K562 (cell line): ENCODE measurements around the gene FAF2. TPM values are rescaled to one million over a fixed set of nuclear protein-coding genes. Genes with fewer than 3 reads are reported as not detected.

Experiments used
- CTCF ChIP-seq, 3 experiments: IDR thresholded peaks in 2 of 3; conservative IDR thresholded peaks in 1 of 3; 2 replicates each; pipeline ENCODE4 v1.5.1; 2011 to 2012; ENCODE audit warnings: low read length in 3 of 3, mild to moderate bottlenecking in 3 of 3, control low read depth in 2 of 3, improper control_type of control experiment in 1 of 3, inconsistent platforms in 1 of 3, low read depth in 1 of 3, mixed read lengths in 1 of 3, moderate library complexity in 1 of 3; ENCODE audit not compliant: insufficient read depth in 2 of 3
- E4F1 ChIP-seq: fragments of 250-450 bp; sonication (Bioruptor Pico); IDR thresholded peaks from 2 replicates; pipeline ENCODE4 v1.5.0; 2021; ENCODE audit warnings: mild to moderate bottlenecking, borderline replicate concordance
- ETV5 ChIP-seq: sonication (generic); formaldehyde crosslinking; IDR thresholded peaks from 2 replicates; pipeline ENCODE4 v1.4.0; 2020; ENCODE audit warnings: low read depth, mild to moderate bottlenecking, missing genetic modification reagents
- FOXJ2 ChIP-seq: fragments of 200-800 bp; sonication (Bioruptor generic); IDR thresholded peaks from 2 replicates; pipeline ENCODE4 v1.6.1; 2016; ENCODE audit warnings: missing genetic modification characterization, missing compliant biosample characterization
- JUN ChIP-seq, 2 experiments: sonication (generic) in 1 of 2; formaldehyde crosslinking in 1 of 2; IDR thresholded peaks; 2 replicates each; pipeline versions ENCODE4 v1.6.1 to v1.8.0; 2012 to 2022; ENCODE audit warnings: borderline replicate concordance in 2 of 2, mild to moderate bottlenecking in 2 of 2, improper control_type of control experiment in 1 of 2, low read depth in 1 of 2, low read length in 1 of 2, missing genetic modification reagents in 1 of 2
- MBD1 ChIP-seq: fragments of 250-450 bp; sonication (Bioruptor Pico); IDR thresholded peaks from 2 replicates; pipeline ENCODE4 v1.8.0; 2022; ENCODE audit warnings: inconsistent platforms
- POLR2H ChIP-seq: IDR thresholded peaks from 2 replicates; pipeline ENCODE4 v1.6.1; 2016; ENCODE audit warnings: missing genetic modification characterization, low read depth, mild to moderate bottlenecking, control low read depth, missing compliant biosample characterization, moderate library complexity
- SOX6 ChIP-seq: fragments of 450-650 bp; IDR thresholded peaks from 2 replicates; pipeline ENCODE4 v1.6.1; 2014; ENCODE audit warnings: mild to moderate bottlenecking
- TSHZ1 ChIP-seq: fragments of 250-450 bp; sonication (Bioruptor Pico); IDR thresholded peaks from 2 replicates; pipeline ENCODE4 v1.4.0; 2020; ENCODE audit warnings: mild to moderate bottlenecking, moderate library complexity
- polyA plus RNA-seq, 8 experiments: library from polyadenylated mRNA; depleted of rRNA in 4 of 8; stranded (reverse) in 5 of 8; unstranded in 3 of 8; fragments of >200 nt; fragmentation: Nextera tagmentation in 2 of 8; fragmentation: Illumina TruSeq in 1 of 8; extraction: Ambion mirVana in 2 of 8; extraction: Trizol in 1 of 8; gene quantifications; 2 replicates each; pipeline versions ENCODE4 v1.2.1 to v1.2.3, GENCODE V29; 2011 to 2014; ENCODE audit warnings: inconsistent platforms in 1 of 8, missing spikeins in 1 of 8
- total RNA-seq, 7 experiments: library from RNA; depleted of rRNA in 6 of 7; stranded (reverse); fragments of >200 nt in 6 of 7; fragmentation: Illumina TruSeq in 2 of 7; extraction: Trizol in 2 of 7; gene quantifications; 2 replicates each; pipeline versions ENCODE4 v1.2.1 to v1.2.3, GENCODE V29; 2011 to 2021; ENCODE audit warnings: low replicate concordance in 1 of 7
- TF ChIP-seq, protein P1 (sequence below): fragments of 450-650 bp; IDR thresholded peaks from 2 replicates; pipeline ENCODE4 v1.6.1; 2016
- TF ChIP-seq, protein P2 (sequence below): IDR thresholded peaks from 2 replicates; pipeline ENCODE4 v1.6.1; 2014; ENCODE audit warnings: antibody characterized with exemption

FAF2 gene
- total and polyA plus RNA-seq, 9 of the 15 experiments (the other 6 are each of a cell fraction or from before 2014, with no cell fraction given), result 25.0 to 44.6 (median 36.1) TPM

GRCh38 chr5:176438959-176439757 is 9.0 kb upstream of the FAF2 start (continued):
- TF ChIP-seq TSHZ1, result no peak
- TF ChIP-seq POLR2H (tag), result no peak
- TF ChIP-seq, protein P1, sequence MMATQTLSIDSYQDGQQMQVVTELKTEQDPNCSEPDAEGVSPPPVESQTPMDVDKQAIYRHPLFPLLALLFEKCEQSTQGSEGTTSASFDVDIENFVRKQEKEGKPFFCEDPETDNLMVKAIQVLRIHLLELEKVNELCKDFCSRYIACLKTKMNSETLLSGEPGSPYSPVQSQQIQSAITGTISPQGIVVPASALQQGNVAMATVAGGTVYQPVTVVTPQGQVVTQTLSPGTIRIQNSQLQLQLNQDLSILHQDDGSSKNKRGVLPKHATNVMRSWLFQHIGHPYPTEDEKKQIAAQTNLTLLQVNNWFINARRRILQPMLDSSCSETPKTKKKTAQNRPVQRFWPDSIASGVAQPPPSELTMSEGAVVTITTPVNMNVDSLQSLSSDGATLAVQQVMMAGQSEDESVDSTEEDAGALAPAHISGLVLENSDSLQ, result peak; percentile 53; the same call in 1 of the 2 replicates
- TF ChIP-seq CTCF (IDR thresholded peaks at IDR 0.05 in 2 of 3, conservative IDR thresholded peaks at IDR 0.05 in 1 of 3; ENCODE audit: insufficient read depth in 2 of 3, low read depth in 1 of 3, low read length in 3 of 3), result no peak
- TF ChIP-seq SOX6, result peak; percentile 53; the same call in 1 of the 2 replicates
- TF ChIP-seq JUN (IDR thresholded peaks at IDR 0.05; ENCODE audit: borderline replicate concordance, low read depth, low read length), result peak; percentile 77; the same call in 1 of the 2 replicates
- no peak for TF ChIP-seq JUN (CRISPR knock-in tag; IDR thresholded peaks at IDR 0.05; ENCODE audit: borderline replicate concordance)
- TF ChIP-seq ETV5, result no peak
- no peak for TF ChIP-seq FOXJ2 (tag)
- TF ChIP-seq, protein P2, sequence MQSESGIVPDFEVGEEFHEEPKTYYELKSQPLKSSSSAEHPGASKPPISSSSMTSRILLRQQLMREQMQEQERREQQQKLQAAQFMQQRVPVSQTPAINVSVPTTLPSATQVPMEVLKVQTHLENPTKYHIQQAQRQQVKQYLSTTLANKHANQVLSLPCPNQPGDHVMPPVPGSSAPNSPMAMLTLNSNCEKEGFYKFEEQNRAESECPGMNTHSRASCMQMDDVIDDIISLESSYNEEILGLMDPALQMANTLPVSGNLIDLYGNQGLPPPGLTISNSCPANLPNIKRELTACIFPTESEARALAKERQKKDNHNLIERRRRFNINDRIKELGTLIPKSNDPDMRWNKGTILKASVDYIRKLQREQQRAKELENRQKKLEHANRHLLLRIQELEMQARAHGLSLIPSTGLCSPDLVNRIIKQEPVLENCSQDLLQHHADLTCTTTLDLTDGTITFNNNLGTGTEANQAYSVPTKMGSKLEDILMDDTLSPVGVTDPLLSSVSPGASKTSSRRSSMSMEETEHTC, result 0 out of 2 replicates have a peak, but pooled peaks have one; percentile 28
- TF ChIP-seq MBD1 (CRISPR knock-in tag), result no peak
- TF ChIP-seq E4F1 (CRISPR knock-in tag), result no peak
